Activated T-cell treated with anti-CD3 and anti-CD28 coated beads, Interleukin-2, amount 50 U/mL, for 72 hours (primary cell): ENCODE results near the gene ZMIZ1. TPM values are rescaled to one million over a fixed set of nuclear protein-coding genes. Genes with fewer than 3 reads are reported as not detected.

ENCODE experiments used
- ATAC-seq, 2 donors: fragments of 150-1000 bp; cut with Tn5 transposase; replicated peaks in 1 of 2; 2 replicates each; pipeline ENCODE4 v1.10.0; 2021; ENCODE audit warnings: moderate library complexity in 2 of 2, mild to moderate bottlenecking in 1 of 2
- DNase-seq, 2 donors: peaks; one replicate each; pipeline ENCODE4 v3.0.0; 2021 to 2022; ENCODE audit warnings: mixed read lengths in 1 of 2
- H3K27ac Mint-ChIP-seq: one replicate; pipeline ENCODE4 v1.8.0; 2022; ENCODE audit warnings: mild to moderate bottlenecking, moderate library complexity, mixed read lengths
- H3K27me3 Mint-ChIP-seq: one replicate; pipeline ENCODE4 v1.8.0; 2022; ENCODE audit warnings: low read depth, mixed read lengths
- H3K36me3 Mint-ChIP-seq, 2 donors: one replicate each; pipeline ENCODE4 v1.8.0; 2022; ENCODE audit warnings: mixed read lengths in 2 of 2, mild to moderate bottlenecking in 1 of 2; ENCODE audit not compliant: insufficient read depth in 2 of 2
- H3K4me1 Mint-ChIP-seq: one replicate; pipeline ENCODE4 v1.8.0; 2022; ENCODE audit warnings: low read depth, mixed read lengths
- H3K4me3 Mint-ChIP-seq, 2 donors: one replicate each; pipeline ENCODE4 v1.8.0; 2022; ENCODE audit warnings: mild to moderate bottlenecking in 2 of 2, mixed read lengths in 2 of 2, moderate library complexity in 2 of 2
- H3K9me3 Mint-ChIP-seq, 2 donors: one replicate each; pipeline ENCODE4 v1.8.0; 2022; ENCODE audit warnings: mixed read lengths in 2 of 2
- total RNA-seq, 2 donors: library from RNA; stranded (reverse); gene quantifications; one replicate each; pipeline ENCODE4 v1.2.3, GENCODE V29; 2022

The ZMIZ1 gene
- total RNA-seq, 2 donors from 2014 or later = 30.6 to 37.8 TPM

GRCh38 chr10:79113827-79114226 is 45.1 kb downstream of the ZMIZ1 start:
- ATAC-seq (no peak), DNase-seq (no peak)
- Mint-ChIP-seq H3K36me3 (no peaks in the 10 kb centered on the region), H3K4me3 (no peak overlapping the region), H3K27me3 (no peaks in the 10 kb centered on the region), H3K27ac (no peak overlapping the region), H3K4me1 (peaks cover 10% of the 10 kb centered on the region), H3K9me3 (no peaks in the 10 kb centered on the region)

GRCh38 chr10:79115302-79115701 is 46.5 kb downstream of the ZMIZ1 start:
- peak in 1 of 2 donors; percentile 35 for ATAC-seq
- no peak overlapping the region for H3K27ac Mint-ChIP-seq
- peaks cover 10% of the 10 kb centered on the region for H3K4me1 Mint-ChIP-seq
- no peaks in the 10 kb centered on the region for H3K36me3 Mint-ChIP-seq
- H3K4me3 Mint-ChIP-seq = no peak overlapping the region
- no peaks in the 10 kb centered on the region for H3K27me3 Mint-ChIP-seq
- no peaks in the 10 kb centered on the region for H3K9me3 Mint-ChIP-seq
- DNase-seq = no peak

- Mint-ChIP-seq H3K4me1 (peaks cover 10% of the 10 kb centered on the region), H3K4me3 (no peak overlapping the region), H3K27me3 (no peaks in the 10 kb centered on the region), H3K27ac (no peak overlapping the region), H3K9me3 (no peaks in the 10 kb centered on the region), H3K36me3 (no peaks in the 10 kb centered on the region)
- peak in 1 of 2 donors; percentile 25 for ATAC-seq
- DNase-seq = no peak
Observed at GRCh38 chr10:79116368-79116767, 47.6 kb downstream of the ZMIZ1 start.

GRCh38 chr10:79116801-79117723 is 48.3 kb downstream of the ZMIZ1 start:
- Mint-ChIP-seq H3K4me1 (peaks cover 10% of the 10 kb centered on the region), H3K36me3 (no peaks in the 10 kb centered on the region), H3K27me3 (no peaks in the 10 kb centered on the region), H3K4me3 (no peak overlapping the region), H3K9me3 (no peaks in the 10 kb centered on the region), H3K27ac (no peak overlapping the region)
- ATAC-seq (no peak), DNase-seq (no peak)

- Mint-ChIP-seq H3K27me3 (no peaks in the 10 kb centered on the region), H3K27ac (peak overlapping the region; percentile 53), H3K36me3 (no peaks in the 10 kb centered on the region), H3K4me3 (no peak overlapping the region), H3K9me3 (no peaks in the 10 kb centered on the region), H3K4me1 (peaks cover 10% of the 10 kb centered on the region)
- DNase-seq = no peak
- no peak for ATAC-seq
Observed at GRCh38 chr10:79118286-79119202, 49.8 kb downstream of the ZMIZ1 start.

GRCh38 chr10:79119306-79119705 is 50.5 kb downstream of the ZMIZ1 start:
- no peak for DNase-seq
- Mint-ChIP-seq H3K9me3 (no peaks in the 10 kb centered on the region), H3K27me3 (no peaks in the 10 kb centered on the region), H3K27ac (no peak overlapping the region), H3K4me3 (no peak overlapping the region), H3K4me1 (peaks cover 10% of the 10 kb centered on the region), H3K36me3 (no peaks in the 10 kb centered on the region)
- no peak for ATAC-seq

- Mint-ChIP-seq H3K27me3 (no peaks in the 10 kb centered on the region), H3K4me1 (peaks cover 4% of the 10 kb centered on the region), H3K9me3 (no peaks in the 10 kb centered on the region), H3K27ac (no peak overlapping the region), H3K36me3 (no peaks in the 10 kb centered on the region), H3K4me3 (no peak overlapping the region)
- DNase-seq (no peak), ATAC-seq (no peak)
Observed at GRCh38 chr10:79123547-79123963, 54.8 kb downstream of the ZMIZ1 start.

- no peaks in the 10 kb centered on the region for H3K27me3 Mint-ChIP-seq
- DNase-seq = no peak
- no peak for ATAC-seq
- no peak overlapping the region for H3K4me3 Mint-ChIP-seq
- H3K9me3 Mint-ChIP-seq = no peaks in the 10 kb centered on the region
- no peaks in the 10 kb centered on the region for H3K36me3 Mint-ChIP-seq
- no peak overlapping the region for H3K27ac Mint-ChIP-seq
- peaks cover 4% of the 10 kb centered on the region for H3K4me1 Mint-ChIP-seq
Observed at GRCh38 chr10:79124066-79124465, 55.3 kb downstream of the ZMIZ1 start.

GRCh38 chr10:79125092-79125491 is 56.3 kb downstream of the ZMIZ1 start:
- no peak for DNase-seq
- Mint-ChIP-seq H3K9me3 (no peaks in the 10 kb centered on the region), H3K4me3 (no peak overlapping the region), H3K27me3 (no peaks in the 10 kb centered on the region), H3K27ac (no peak overlapping the region), H3K4me1 (peaks cover 4% of the 10 kb centered on the region), H3K36me3 (no peaks in the 10 kb centered on the region)
- ATAC-seq = no peak

- Mint-ChIP-seq H3K4me3 (no peak overlapping the region), H3K36me3 (no peaks in the 10 kb centered on the region), H3K27me3 (no peaks in the 10 kb centered on the region), H3K27ac (no peak overlapping the region), H3K9me3 (no peaks in the 10 kb centered on the region), H3K4me1 (peaks cover 4% of the 10 kb centered on the region)
- ATAC-seq (no peak), DNase-seq (no peak)
Observed at GRCh38 chr10:79126351-79127080, 57.8 kb downstream of the ZMIZ1 start.

GRCh38 chr10:79127151-79127961 is 58.6 kb downstream of the ZMIZ1 start:
- H3K9me3 Mint-ChIP-seq = no peaks in the 10 kb centered on the region
- H3K27me3 Mint-ChIP-seq = no peaks in the 10 kb centered on the region
- peaks cover 4% of the 10 kb centered on the region for H3K4me1 Mint-ChIP-seq
- no peak overlapping the region for H3K27ac Mint-ChIP-seq
- no peaks in the 10 kb centered on the region for H3K36me3 Mint-ChIP-seq
- no peak for ATAC-seq
- DNase-seq = no peak
- no peak overlapping the region for H3K4me3 Mint-ChIP-seq

- Mint-ChIP-seq H3K36me3 (no peaks in the 10 kb centered on the region), H3K4me1 (peaks cover 4% of the 10 kb centered on the region), H3K9me3 (no peaks in the 10 kb centered on the region), H3K27me3 (no peaks in the 10 kb centered on the region), H3K27ac (no peak overlapping the region), H3K4me3 (no peak overlapping the region)
- ATAC-seq = no peak
- no peak for DNase-seq
Observed at GRCh38 chr10:79128241-79128922, 59.6 kb downstream of the ZMIZ1 start.
